ENCODE measurements around the gene TPRG1L. TPM values are rescaled to one million over a fixed set of nuclear protein-coding genes. Genes with fewer than 3 reads are reported as not detected.

Gene TPRG1L
- total RNA-seq, 2 donors from 2014 or later: 88.5 to 93.9 TPM

GRCh38 chr1:3590951-3591865 is 33.6 kb upstream of the TPRG1L start:
- ATAC-seq (no peak), DNase-seq (no peak)
- intact Hi-C loops (cut with DNase I, micrococcal nuclease): no loop called here

GRCh38 chr1:3593334-3593733 is 31.5 kb upstream of the TPRG1L start:
- intact Hi-C loops (cut with DNase I, micrococcal nuclease): no loop called here

DNA sequence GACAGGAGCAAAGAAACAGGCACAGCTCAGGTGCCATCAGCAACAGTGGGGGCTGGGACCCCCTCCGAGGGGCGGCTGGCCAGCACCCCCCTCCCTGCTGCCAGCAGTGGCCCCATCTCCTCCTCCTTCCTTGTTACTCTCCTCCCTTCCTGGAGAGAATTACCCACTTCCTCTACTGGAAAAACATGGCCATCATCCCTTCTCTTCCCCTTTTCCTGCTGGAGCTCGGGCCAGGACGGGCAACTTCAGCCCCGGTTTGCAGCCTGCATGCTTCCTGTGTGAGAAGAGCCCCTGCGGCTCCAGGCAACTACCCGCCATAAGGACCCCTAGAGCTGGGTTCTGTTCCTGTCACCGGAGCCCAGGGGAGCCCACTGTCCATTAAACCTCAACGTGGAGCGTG is 31.1 kb upstream of the TPRG1L start:
- intact Hi-C loops (cut with DNase I, micrococcal nuclease): no loop called here
- ATAC-seq (no peak), DNase-seq (no peak)

More at GRCh38 chr1:3593334-3593733, 31.5 kb upstream of the TPRG1L start:
- ATAC-seq (no peak), DNase-seq (no peak)

DNA sequence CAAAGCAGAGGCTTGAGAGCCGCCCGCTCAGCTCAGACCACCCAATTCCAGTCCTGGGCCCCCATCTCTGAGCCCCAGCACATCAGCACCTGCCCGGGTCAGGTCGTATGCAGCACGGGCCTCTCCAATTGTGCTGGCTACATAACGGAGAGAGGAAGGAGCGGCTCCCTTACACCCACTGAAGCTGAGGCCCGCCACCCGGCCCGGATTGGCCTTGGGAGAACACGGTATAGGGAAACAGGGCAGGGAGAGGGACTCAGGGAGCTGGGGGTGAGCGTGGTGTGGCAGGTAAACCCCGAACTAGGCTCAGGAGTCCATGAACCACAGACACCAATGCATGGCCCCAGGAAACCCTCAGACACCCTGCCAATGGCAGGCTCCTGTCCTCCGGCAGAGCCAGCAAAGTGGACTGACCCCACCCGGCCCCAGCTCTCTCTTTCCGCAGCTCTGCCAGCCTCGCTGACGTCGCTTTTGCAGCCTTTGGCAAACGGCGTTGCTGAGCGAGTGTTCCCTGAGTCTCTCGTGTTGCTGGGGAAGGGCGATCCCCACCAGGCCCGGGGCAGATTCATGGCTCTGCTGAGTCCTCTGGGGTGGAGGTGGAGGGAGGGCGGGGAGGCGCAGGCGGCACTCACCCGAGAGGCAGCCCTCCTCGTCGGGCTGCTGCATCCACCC is 30.0 kb upstream of the TPRG1L start:
- intact Hi-C loops (cut with DNase I, micrococcal nuclease): no loop called here
- DNase-seq (no peak), ATAC-seq (no peak)

DNA sequence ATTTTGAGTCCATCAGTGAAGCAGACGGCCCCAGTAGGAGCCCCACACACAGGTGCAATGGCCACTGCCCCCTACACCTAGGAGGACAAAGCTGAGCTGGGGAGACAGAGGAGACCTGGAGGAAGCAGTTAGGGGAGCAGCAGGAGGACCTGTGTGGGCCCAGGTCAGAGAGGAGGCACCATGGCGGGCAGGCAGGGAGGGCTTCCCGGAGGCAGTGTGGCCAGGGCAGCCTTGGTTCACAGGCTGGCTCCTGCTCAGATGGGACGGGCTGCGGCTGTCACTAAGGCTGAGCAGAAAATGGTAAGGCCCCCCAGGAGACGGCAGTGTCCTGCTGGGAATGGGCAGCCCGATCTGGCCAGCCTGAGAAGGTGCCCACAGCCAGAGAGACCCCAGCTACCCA is 28.9 kb upstream of the TPRG1L start:
- no peak for ATAC-seq
- intact Hi-C loops (cut with DNase I, micrococcal nuclease): no loop called here
- no peak for DNase-seq

DNA sequence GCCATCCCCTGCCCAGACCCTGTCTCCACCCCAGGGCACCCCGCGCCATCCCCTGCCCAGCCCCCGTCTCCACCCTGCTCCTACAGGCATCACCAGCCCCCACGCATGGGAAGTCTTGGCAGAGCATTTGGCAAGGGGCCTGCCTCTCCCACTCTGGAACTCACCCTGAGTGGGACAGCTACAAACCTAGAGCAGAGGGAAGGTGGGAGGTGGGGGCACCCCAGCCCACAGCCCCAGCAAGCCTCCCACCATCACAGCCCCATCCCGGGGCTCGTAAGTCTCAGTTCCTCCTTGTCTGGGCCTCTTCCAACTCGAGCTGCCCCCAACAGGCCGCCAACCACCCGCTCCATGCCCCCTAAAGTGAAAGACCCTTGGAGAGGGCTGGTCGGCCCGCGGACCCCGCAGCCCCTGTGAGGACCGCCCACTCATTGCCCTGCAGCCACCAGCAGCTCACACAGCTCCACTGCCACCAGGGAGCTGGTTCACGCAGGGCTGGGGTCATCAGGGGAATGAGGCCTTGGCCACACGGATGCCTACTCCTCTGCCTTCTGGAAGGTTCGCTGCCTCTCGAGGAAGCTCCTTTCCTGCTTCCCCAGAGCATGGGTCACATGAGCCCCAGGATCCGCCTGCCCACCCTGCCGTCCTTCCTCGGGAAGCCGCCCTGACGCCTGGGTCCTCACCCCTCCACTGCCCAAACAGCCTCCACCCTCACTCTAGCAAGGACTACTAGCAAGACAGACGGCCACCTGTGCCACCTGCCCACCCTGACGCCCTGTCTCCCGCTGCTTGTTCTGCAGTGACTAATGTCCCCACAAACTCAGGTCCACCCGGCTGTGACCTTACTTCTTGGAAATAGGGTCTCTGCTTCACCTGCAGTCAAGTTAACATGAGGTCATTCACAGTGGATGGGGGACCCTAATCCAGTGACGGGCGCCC is 27.9 kb upstream of the TPRG1L start:
- intact Hi-C loops (cut with DNase I, micrococcal nuclease): no loop called here

DNA sequence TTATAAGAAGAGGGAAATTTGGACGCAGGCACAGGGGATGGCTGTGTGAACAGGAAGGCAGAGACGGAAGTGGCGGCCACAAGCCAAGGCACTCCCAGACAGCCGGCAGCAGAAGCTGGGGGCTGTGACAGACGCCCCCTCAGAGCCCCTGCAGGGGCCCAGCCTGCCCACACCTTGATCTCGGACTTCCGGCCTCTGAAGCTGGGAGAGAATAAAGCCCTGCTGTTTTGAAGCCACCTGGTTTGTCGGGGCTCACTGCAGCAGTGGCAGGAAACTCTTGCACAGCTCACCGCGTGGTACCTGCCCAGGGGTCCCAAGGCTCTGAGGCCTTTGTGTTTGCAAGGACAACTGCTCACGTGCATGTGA is 27.2 kb upstream of the TPRG1L start:
- intact Hi-C loops (cut with DNase I, micrococcal nuclease): no loop called here
- DNase-seq (no peak), ATAC-seq (no peak)

More for the DNA sequence above, 27.9 kb upstream of the TPRG1L start:
- no peak for DNase-seq
- ATAC-seq: no peak

DNA sequence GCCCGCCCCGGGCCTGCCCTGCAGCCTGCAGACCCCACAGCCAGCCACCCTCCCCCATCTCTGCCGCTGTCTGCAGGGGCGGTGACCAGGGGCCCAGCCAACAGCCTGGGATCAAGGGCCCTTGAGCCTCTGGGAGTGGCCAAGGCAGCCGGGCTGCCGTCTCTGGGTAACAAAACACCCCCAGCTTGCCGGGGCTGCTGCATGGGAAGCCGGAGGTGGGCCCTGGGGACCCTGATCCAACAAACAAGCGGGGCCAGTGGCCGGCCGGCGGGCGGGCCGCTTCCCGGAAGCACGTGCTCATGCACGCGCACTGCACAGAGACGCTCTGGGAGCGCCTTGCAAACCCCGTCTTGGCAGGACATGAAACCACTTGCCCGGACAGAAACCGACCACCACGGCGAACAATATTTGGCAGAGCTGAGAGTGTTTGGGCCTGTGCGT is 26.7 kb upstream of the TPRG1L start:
- ATAC-seq (no peak), DNase-seq (no peak)
- intact Hi-C loops (cut with DNase I, micrococcal nuclease): no loop called here

- DNase-seq (no peak), ATAC-seq (no peak)
- intact Hi-C loops (cut with DNase I, micrococcal nuclease): no loop called here
These were observed 26.1 kb upstream of the TPRG1L start for GRCh38 chr1:3598522-3599285.

- ATAC-seq (no peak), DNase-seq (no peak)
- intact Hi-C loops (cut with DNase I, micrococcal nuclease): no loop called here
These were observed 25.5 kb upstream of the TPRG1L start for GRCh38 chr1:3599286-3599811.

GRCh38 chr1:3599816-3600215 is 25.0 kb upstream of the TPRG1L start:
- no peak for ATAC-seq
- no peak for DNase-seq
- intact Hi-C loops (cut with DNase I, micrococcal nuclease): no loop called here

- DNase-seq: no peak
- intact Hi-C loops (cut with DNase I, micrococcal nuclease): no loop called here
- ATAC-seq: no peak
These were observed 24.5 kb upstream of the TPRG1L start for GRCh38 chr1:3600354-3600753.

DNA sequence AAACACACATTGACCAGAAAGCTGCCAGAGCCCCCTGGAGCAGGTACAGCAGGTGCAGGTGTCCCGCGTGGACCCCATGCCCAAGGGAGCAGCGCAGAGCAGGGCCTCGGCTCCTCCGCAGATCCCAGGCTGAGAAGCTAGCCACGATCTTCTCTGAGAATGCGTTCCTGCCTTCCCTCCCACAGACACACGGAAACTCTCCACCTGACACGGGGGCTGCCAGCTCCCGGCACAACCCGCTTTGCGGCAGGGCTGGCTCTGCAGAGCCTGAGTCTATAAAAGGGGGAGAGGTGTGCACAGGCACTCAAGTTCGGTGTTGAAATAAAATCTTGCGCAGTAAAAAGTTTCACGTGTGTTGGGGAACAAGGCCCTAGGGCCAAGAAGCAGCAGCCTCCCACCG is 23.1 kb upstream of the TPRG1L start:
- ATAC-seq (no peak), DNase-seq (no peak)

DNA sequence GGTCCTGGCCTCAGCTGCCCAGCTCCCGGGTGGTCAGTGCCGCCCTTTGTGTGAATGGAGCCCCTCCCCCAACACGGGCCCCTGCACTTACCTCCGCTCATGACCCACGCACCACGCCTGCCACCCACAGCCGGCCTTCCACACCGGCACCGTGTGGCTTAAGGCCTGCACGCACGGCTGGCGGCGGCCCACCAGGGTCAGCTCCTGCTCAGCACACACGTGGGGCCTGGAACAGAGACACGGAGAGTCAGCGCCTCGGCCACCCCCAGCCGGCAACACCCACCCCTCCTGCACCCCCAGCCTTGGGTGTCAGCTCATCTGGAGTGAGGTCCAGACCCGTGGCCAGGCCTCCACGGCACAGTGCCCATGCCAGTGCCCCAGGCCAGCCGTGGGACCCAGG is 22.4 kb upstream of the TPRG1L start:
- ATAC-seq: no peak
- intact Hi-C loops (cut with DNase I, micrococcal nuclease): no loop called here
- no peak for DNase-seq

More for the DNA sequence above, 23.1 kb upstream of the TPRG1L start:
- intact Hi-C loops (cut with DNase I, micrococcal nuclease): no loop called here

DNA sequence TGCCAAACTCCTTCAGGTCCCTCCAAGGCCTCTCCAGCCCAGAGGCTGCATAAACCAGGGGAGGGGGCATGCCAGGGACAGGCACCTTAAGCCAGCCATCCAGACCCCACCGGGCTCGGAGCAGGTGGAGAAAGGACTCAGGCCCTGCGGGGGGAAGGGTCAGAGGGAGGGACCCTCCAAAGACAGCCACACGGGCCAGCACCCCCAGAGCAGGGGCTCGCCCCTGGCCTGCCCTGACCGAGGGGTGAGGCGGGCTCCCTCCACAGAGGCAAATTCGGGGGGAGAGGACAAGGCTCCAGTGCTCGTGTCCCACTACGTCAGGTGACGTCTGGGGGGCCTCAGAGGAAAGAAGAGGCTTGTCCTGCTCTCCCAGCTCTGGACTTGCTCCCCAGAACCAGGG is 21.7 kb upstream of the TPRG1L start:
- DNase-seq: no peak
- intact Hi-C loops (cut with DNase I, micrococcal nuclease): no loop called here
- no peak for ATAC-seq

- DNase-seq (no peak), ATAC-seq (no peak)
- intact Hi-C loops (cut with DNase I, micrococcal nuclease): no loop called here
These were observed 21.0 kb upstream of the TPRG1L start for GRCh38 chr1:3603571-3604467.

DNA sequence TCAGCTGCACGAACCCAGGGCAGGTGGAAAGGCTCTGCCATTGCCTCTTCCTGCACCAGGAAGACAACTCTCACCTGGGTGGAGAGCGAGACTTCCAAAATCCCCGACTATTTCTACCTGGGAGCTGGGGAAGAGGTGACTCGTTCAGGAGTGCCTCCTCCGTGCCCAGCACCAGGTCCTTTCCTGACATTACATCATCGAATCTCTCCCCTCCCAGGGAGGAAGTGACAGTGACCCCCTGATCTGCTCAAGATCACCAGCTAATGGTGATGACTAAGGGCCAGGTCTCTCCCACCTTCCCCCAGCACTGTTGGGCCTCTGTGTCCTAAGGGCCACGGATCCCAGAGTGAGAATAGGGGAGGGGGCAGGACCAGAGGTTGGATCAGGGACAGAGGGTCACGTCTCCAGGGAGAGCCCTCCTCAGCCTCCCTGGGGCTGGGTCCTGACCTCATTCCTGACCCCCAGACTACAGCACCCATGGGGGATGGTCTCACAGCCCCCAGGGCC is 20.3 kb upstream of the TPRG1L start:
- ATAC-seq: no peak
- intact Hi-C loops (cut with DNase I, micrococcal nuclease): no loop called here
- no peak for DNase-seq

All from left colon (tissue), 2 donors.